22Rv1 (cell line): Measurements from ENCODE around the gene GID8.

Source experiments
- CTCF ChIP-seq: fragments of 450-650 bp; IDR thresholded peaks from 2 replicates; pipeline ENCODE4 v1.5.1; 2017; ENCODE audit warnings: mild to moderate bottlenecking
- ZFX ChIP-seq: fragments of 450-650 bp; IDR thresholded peaks from 2 replicates; pipeline ENCODE4 v1.6.1; 2017; ENCODE audit warnings: antibody characterized with exemption, borderline replicate concordance

GRCh38 chr20:62888406-62888805 is 49.5 kb upstream of the GID8 start:
- TF ChIP-seq CTCF = no peak
- TF ChIP-seq ZFX = no peak
